GM13976 (cell line): Measurements from ENCODE around the gene CPOX.

Experiments used
- DNase-seq: peaks from one replicate; pipeline ENCODE4 v3.0.0; 2012; ENCODE audit warnings: low spot score
- CTCF ChIP-seq: IDR thresholded peaks from 2 replicates; pipeline ENCODE4 v1.5.1; 2012; ENCODE audit warnings: borderline replicate concordance, mild to moderate bottlenecking; ENCODE audit not compliant: insufficient read depth; ENCODE audit errors: extremely low read depth, missing control alignments, control extremely low read depth
- in situ Hi-C: fragments of 300-500 bp; cut with MboI; formaldehyde crosslinking; loops from one replicate; pipeline ENCODE4 v1.12.0; 2022; ENCODE audit warnings: low sequenced_read_pairs, mixed read lengths, inconsistent platforms; ENCODE audit not compliant: unreplicated experiment

Gene CPOX

GRCh38 chr3:98552232-98553020 lies 41.0 kb downstream of the CPOX start:
- no peak for TF ChIP-seq CTCF
- in situ Hi-C loops, result no loop called here
- no peak for DNase-seq

- no peak for TF ChIP-seq CTCF
- DNase-seq, result no peak
- in situ Hi-C loops, result no loop called here
These were observed 41.7 kb downstream of the CPOX start for GRCh38 chr3:98551754-98552153.

- no peak for DNase-seq
- in situ Hi-C loops, result no loop called here
- TF ChIP-seq CTCF, result no peak
These were observed 42.2 kb downstream of the CPOX start for GRCh38 chr3:98551236-98551635.

- no peak for TF ChIP-seq CTCF
- in situ Hi-C loops, result no loop called here
- no peak for DNase-seq
These were observed 42.6 kb downstream of the CPOX start for GRCh38 chr3:98550833-98551232.

GRCh38 chr3:98548544-98548943 lies 44.9 kb downstream of the CPOX start:
- in situ Hi-C loops, result no loop called here
- no peak for DNase-seq
- no peak for TF ChIP-seq CTCF

- in situ Hi-C loops, result no loop called here
- peak; percentile 35 for DNase-seq
- no peak for TF ChIP-seq CTCF
These were observed 47.5 kb downstream of the CPOX start for GRCh38 chr3:98545940-98546339.
